Fibroblast of upper back skin (primary cell): ENCODE data around the gene IFNK.

Experiments used
- DNase-seq: peaks from one replicate; pipeline ENCODE4 v3.0.0-alpha.2; 2013

Gene IFNK

DNA sequence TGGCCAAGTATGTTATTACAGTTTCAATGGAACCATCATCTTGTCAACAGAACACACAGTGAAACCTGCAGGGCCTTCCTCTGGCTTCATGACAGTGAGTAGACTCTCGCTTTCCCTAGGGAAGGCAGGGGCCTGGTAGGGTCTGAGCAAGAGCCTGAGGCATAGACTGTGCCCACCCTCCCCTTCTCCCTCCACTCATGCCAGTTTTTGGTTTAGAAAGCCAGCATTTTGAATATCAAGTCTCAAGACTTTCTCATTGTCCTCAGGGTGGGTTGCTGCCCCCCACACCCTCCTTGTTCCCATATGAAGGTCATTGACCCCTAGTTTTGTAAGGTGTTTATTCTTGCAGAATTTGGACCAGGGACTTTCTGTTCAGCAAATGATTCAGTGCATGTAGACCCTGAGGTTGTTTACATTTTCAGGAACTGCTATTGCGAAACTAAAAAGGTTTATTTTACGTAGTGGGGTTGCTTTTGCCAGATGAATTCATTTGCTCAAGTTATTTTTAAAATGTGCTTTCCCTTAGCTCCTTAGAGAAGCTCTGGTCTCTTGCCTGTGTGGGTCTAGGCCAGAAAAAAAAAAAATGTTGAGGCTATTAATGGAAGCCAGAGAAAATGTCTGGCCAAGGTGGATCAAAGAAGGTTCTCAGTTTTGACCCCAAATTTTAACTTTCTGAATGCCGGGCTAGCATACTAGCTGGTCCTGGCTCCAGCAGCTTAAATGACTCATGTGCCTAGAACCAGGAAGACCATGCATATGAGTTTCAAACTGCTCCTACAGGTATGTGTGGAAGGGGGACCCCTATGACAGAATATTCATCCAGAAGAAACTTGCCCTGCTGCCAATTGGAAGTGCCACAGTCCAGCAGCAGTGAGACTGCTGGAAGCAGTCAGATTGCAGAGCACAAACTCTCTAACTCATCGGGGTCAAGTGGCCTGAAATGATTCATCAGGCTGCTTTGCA, 15.7 kb downstream of the IFNK start:
- DNase-seq: peak; percentile 42

DNA sequence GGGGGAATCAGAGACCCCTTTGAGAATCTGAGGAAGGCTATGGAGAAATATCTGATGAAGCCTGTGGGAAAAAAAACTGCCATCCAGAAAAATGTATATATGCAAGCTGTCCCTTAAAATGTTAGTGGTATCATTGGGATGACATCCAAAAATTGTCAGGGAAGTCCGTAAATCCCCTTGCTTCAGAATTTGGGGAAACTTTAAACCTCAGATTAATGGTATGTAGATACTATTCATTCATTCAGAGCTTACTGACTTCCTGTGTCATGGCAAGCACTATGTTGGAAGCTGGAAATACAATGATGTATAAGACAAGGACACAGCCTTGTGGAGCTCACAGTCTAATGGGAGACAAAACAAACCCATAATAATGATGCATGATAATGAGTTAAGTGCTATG, 16.4 kb downstream of the IFNK start:
- DNase-seq: peak; percentile 11

DNA sequence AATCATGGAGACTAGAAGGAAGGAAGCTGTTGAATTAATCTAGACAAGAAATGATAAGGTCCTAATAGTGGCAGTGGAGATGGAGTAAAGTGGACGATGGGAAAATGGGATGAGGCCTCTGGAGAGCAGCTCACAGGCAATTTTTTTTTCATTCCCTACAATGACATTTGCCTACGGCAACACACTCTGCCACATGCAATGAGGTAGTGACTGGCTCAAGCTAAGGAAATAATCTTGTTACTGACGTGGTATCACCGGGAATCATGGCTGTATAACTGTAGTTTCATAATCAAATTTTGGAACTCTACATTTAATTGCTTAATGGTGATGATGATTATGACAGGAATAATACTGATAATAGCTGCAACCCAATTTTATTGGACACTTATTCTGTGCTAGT, 17.6 kb downstream of the IFNK start:
- no peak for DNase-seq

DNA sequence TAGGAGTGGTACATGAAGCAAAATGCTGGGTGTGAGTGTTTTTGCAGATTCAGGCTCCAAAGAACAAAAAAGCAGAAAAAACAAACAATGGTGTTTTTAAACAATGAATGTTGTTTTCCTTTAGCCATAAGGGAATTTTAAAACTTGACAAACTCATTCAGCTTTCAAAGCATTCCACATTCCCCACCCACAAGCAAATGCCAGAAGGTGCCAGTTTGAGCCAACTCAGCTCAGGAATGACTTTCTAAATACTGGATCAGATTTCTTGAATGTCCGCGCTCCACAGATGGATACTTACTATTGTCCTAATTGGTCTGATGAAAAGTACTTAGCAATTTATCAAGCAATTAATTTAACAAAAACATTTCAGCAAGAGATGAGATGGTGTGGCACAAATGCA, 18.4 kb downstream of the IFNK start:
- DNase-seq: no peak

DNA sequence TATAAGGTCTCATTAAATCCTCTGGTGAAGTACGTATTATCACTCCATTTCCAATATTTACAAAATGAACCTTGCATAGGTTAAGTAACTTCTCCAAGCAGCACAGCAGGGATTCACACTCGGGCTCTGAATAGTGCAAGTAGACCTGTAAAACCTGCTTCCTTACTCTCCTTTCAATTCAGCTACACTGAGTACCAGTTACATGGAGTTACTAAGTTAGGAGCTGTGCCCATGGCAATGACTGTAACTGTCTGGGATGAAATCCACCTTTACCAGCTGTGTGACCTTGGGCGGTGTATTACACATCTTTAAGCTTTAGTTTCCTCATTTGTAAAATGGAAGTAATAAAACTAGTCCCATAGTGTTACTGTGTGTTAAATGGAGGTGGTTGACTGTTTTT, 21.4 kb downstream of the IFNK start:
- DNase-seq: no peak

DNA sequence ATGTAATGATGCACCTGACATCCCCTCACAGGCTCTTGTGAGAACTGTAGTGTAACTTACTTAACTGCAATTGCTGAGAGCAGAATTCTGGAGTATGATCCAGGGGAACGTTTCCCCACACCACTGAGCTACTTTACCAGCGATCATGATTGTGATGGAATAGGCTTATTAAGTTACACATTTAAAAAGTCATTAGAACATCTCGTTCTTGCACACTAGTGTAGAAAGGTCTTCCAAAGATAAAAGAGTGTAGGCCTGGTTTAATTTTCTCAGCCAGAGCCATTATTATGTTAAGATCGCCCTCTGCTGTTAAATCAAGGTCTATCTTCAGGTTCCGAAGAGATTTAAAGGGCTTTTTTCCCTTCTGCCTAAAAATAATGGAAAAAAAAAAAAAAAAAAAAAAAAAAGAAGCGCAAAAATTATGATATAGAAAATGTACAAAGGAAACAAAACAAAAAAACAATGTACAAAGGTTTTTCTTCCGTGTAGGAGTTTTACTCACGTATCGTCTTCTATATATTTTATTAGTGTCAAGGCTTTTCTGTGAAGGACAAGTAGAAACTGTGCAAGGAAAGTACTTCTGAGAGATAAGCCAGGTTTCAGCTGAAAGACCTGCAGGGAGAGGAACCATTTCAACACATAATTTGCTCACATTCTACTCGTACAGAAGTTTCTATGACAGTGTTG, 24.1 kb downstream of the IFNK start:
- DNase-seq: peak; percentile 35

DNA sequence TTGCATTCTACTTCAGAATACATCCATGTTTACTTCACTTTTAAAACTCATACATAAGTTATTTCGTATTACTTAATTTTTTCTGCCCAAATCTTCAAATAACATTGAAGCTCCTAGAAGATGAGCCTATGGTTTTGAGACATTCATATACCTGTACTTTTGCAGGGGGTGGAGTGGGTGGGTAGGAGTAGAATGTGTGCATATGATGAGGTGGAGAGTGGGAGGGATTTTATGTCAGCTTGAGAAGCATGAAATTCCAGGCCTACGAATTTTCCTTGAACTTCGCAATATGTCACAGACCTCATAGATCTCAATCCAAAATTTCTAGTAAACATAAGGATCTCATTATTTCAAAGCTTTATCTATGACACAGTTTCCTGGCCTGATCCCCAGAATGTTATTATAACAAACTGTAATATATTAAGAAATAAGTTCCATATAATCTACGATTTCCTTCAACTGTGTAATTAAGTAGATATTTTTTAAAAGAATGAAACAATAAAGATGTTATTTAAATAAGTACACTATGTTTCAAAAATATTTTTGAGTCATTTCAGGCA, 25.2 kb downstream of the IFNK start:
- peak; percentile 58 for DNase-seq

DNA sequence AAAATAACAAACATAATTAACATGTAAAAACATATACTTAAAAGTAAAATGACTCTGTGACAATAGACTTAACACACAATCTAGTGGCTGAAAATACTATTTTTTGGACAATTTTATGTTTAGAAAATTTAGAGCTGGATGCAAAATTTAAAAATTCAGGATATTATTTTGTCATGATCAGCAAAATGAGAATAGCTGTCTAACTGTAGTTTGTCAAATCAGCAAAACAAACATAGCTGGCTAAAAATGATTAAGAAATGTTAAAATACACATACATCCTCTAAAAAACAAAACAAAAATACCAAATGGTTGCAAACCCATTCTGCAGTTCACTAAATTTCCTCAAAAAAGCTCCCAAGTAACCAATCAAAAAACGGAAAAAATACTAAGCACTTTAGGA, 30.6 kb downstream of the IFNK start:
- DNase-seq: no peak

DNA sequence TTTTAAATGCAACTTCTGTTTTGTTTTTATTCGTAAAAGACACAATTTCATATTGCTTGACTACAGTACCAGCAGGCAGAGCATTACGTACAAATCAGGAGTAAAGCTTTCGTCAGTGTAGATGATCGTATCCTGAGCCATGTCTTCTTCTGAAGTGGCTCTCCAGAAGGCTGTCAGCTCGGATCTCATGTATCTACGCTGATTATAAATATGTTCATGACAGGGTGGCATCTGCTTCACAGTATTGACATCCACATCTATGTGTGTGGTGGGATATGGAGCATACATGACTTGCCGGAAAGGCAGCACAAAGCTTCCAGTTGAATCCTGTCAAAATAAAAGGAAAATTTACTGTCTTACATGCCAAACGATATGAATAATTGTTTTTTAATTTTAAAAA, 32.4 kb downstream of the IFNK start:
- DNase-seq: no peak

DNA sequence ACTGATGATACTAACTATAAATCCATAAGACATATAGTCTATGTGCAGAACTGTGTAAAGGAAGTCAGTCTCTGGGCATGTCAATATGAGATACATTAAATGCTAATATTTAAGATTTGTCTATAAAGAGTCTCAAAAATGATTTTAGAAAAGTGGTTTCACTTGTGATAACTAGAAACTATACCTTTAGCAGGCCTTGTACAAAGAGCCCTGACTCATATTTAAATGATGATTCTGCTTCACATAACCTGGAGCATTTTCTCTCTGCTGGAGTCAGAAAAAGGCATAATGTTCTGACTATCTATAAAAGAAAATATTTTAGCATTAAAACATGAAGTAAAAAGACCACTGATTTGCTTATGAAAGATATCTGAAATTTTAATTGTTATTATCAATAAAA, 34.2 kb downstream of the IFNK start:
- no peak for DNase-seq

DNA sequence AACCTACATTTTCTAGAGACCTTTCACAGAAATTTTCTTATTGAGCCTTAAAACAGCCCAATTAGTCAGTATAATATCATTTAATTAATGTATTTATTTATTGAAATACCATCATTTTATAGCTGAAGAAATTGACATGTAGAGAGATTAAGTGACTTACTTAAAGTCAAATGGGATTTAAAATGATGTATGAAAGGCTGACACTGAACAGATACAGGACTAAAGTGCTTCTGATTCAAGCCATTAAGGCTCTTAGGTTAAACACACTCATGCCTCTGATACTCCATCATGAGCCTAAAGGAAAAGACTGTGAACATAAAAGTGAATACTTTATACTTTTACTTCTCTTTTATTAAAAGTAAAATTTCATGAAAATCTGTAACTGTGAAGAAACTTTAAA, 36.4 kb downstream of the IFNK start:
- DNase-seq: no peak

DNA sequence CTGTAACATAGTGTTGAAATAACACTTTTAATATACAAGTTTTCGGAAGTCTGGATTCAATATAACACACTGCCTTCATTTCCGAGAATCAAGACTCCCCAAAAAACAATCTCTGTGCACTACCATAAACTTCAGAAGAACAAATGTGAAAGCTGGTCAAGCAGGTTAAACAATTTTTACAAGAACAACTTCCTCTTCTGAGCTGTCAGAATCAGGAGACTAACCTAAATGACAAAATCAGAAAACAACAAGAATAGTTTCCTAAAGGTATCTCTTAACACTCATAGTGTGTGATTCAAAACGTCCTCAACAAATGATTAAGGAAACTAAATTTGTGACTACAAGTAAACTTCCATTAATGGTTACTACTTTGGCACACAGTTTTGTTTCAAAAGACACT, 37.6 kb downstream of the IFNK start:
- no peak for DNase-seq

DNA sequence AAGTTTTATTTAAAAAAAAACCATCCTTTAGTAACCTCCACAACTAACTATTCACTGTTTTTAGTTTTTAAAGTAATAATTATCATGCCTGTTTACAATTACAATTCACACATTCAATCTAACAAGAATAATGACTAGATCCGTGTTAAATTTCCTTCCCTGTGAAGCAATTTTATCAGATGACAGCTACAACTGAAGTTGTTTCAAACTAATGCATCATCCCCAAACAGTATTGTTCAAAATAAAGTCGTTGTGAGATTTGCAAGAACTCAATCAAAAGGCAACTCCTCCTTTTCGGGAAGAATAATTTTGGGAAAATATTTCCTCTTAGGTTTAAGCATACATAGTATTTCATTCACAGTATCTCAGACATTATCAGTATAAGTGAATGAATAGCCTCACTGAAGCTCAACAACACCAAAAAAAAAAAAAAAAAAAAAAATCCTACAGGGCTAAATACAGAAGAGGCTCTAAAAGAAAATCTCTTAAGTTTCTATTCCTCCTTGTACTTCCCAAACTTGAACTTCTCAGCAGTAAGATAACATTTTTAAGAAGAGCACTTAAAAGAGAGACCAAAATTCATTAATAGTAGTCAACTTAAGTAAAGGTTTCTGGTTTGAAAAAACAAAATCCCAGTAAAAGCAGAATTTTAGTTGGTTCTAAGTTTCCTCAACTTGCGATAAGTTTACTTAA, 39.8 kb downstream of the IFNK start:
- no peak for DNase-seq

DNA sequence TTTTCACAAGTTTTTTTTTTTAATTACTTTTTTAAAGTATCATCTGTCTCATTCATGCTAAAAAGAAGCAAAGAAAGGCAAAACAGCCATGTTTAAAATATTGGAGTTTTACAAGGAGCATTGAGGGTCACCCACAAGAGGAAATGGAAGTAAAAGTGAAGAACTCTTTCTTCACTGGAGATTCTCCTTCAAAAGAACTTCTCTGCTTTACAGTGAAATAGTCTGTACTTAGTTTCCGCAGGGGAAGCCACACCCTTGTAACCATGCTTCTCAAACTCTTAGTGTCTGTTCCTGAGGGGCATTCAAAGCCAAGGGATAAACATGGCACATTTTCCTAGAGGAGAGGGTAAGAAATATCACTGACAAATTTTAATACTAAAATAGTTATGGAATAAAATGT, 40.6 kb downstream of the IFNK start:
- no peak for DNase-seq

DNA sequence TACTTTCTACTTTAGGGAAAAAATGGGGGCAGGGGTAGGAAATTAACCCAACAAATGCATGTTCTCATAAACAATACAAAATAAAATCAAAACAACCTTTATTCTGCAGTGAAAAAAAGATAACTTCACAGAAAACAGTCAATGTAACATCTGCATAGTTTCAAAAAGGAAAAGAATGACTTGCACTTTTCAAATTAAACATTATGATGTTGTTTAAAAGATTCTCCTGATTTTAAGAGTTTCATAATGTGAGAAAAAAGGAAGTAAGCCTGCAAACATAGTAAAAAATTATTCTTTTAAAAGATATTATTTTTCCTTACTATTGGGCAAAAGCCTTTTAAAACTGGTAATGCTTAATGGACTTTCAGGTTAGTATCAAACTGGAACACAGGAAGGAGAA, 41.6 kb downstream of the IFNK start:
- no peak for DNase-seq

DNA sequence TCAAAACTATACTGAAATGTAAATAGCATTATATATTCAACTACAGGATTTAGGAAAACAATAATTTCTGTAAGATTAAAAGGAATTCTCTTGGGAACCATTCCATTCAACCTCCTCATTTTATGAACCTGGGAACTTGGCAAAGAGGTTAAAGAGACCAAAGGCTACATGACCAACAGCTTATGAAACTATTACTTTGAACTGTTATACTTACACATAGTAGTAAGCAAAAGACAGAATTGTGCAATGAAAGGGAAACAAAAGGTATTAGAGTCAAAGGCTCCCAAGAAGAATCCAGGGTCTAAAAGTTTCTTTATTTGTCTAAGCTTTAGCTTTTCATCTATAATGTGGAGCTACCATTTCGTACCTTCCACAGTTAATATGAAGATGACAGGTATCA, 42.0 kb downstream of the IFNK start:
- DNase-seq: peak; percentile 7

DNA sequence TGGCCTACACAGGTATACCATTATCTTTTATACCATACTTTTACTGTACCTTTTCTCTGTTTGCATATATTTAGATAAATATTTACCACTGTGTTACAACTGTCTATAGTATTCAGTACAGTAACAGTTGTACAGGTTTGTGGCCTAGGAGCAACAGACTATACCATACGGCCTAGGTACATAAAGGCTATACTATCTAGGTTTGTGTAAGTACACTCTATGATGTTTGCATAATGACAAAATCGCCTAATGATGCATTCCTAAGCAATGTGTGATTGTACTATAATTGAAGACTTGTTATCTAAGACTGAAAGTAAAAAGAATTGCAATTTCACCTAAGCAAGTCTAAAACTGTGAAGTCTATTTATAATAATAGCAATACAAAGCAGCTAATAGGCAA, 45.3 kb downstream of the IFNK start:
- no peak for DNase-seq

DNA sequence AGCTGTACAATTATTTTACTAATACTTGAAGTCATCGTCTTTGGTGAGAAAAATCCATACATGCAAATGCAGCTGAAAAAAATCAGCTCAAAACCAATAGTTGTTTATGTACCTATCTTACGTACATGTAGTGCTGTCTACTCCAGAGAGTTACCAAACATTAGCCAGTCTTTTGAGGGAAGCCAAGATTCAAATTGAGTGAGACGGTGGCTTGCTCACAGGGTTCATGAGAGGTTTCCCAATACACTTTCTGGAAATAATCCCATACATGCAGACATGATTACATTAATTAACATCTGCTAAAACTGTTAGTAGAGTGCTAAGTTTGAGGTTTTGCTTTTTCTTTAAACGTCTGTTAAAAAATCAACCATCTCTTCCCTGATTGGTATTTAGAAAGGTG, 46.9 kb downstream of the IFNK start:
- DNase-seq: no peak

DNA sequence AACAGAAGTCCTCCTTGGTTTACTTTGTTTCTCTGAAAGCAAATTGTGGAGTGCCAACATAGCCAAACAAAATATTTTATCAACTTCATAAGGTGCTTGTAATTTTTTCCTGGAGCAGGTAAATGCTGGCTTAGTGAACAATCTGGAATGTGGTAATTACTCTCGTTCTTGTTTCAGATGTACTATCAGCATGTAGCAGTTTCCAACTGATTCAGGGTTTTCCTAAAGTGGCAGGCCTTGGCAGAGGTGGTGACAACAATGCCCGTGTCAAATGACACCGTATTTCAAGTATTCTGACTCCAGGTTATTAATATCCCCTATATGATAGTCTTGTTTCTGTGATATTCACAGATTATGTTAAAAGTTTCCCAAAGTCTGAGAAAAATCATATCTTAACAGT, 48.0 kb downstream of the IFNK start:
- no peak for DNase-seq

DNA sequence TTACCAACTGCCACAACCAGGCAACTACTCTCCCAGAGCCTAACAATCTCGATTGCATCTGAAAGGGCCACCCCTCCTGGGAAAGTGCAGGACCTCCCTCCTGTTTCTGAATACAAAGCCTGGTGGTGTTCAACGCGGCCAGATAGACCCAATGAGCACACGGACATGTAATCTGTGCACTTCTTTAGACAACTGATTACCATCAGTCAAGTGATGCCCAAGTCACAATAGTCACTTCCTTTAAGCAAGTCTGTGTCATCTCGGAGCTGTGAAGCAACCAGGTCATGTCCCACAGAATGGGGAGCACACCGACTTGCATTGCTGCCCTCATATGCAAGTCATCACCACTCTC, 48.5 kb downstream of the IFNK start:
- DNase-seq: peak; percentile 3

DNA sequence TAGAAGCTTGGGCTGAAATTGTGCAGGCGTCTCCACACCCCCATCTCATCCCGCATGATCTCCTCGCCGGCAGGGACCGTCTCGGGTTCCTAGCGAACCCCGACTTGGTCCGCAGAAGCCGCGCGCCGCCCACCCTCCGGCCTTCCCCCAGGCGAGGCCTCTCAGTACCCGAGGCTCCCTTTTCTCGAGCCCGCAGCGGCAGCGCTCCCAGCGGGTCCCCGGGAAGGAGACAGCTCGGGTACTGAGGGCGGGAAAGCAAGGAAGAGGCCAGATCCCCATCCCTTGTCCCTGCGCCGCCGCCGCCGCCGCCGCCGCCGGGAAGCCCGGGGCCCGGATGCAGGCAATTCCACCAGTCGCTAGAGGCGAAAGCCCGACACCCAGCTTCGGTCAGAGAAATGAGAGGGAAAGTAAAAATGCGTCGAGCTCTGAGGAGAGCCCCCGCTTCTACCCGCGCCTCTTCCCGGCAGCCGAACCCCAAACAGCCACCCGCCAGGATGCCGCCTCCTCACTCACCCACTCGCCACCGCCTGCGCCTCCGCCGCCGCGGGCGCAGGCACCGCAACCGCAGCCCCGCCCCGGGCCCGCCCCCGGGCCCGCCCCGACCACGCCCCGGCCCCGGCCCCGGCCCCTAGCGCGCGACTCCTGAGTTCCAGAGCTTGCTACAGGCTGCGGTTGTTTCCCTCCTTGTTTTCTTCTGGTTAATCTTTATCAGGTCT, 49.0 kb downstream of the IFNK start, which contains the start of gene C9orf72:
TSS of gene C9orf72 (minus strand) at position 564 of the 716 bp plus-strand sequence. CDS start 6,361 bp downstream, outside the sequence.
- DNase-seq: no peak
